GM13977 (cell line): ENCODE results near the gene PDGFRB.

Experiments
- DNase-seq: peaks from one replicate; pipeline ENCODE4 v3.0.0; 2012; ENCODE audit warnings: low spot score
- CTCF ChIP-seq: IDR thresholded peaks from 2 replicates; pipeline ENCODE4 v1.5.1; 2012; ENCODE audit warnings: mild to moderate bottlenecking, control low read depth; ENCODE audit not compliant: insufficient read depth; ENCODE audit errors: extremely low read depth, missing control alignments
- in situ Hi-C: fragments of 300-500 bp; cut with MboI; formaldehyde crosslinking; loops from one replicate; pipeline ENCODE4 v1.12.0; 2022; ENCODE audit warnings: low sequenced_read_pairs, low pct_unique_long_range_greater_than_20kb, mixed read lengths, inconsistent platforms; ENCODE audit not compliant: unreplicated experiment

The PDGFRB gene

GRCh38 chr5:150139334-150139733 lies 16.3 kb downstream of the PDGFRB start:
- TF ChIP-seq CTCF, result no peak
- no peak for DNase-seq
- in situ Hi-C loops, result no loop called here

GRCh38 chr5:150138551-150139265 lies 16.9 kb downstream of the PDGFRB start:
- no peak for DNase-seq
- in situ Hi-C loops, result no loop called here

GRCh38 chr5:150137997-150138396 lies 17.6 kb downstream of the PDGFRB start:
- no peak for DNase-seq
- no peak for TF ChIP-seq CTCF
- in situ Hi-C loops, result no loop called here

More at GRCh38 chr5:150138551-150139265, 16.9 kb downstream of the PDGFRB start:
- no peak for TF ChIP-seq CTCF

- DNase-seq, result no peak
- in situ Hi-C loops, result no loop called here
- no peak for TF ChIP-seq CTCF
These were observed 18.3 kb downstream of the PDGFRB start for GRCh38 chr5:150137168-150137957.

- in situ Hi-C loops, result no loop called here
- no peak for TF ChIP-seq CTCF
- no peak for DNase-seq
These were observed 19.1 kb downstream of the PDGFRB start for GRCh38 chr5:150136305-150137167.

- no peak for DNase-seq
- in situ Hi-C loops, result no loop called here
- TF ChIP-seq CTCF, result no peak
These were observed 19.9 kb downstream of the PDGFRB start for GRCh38 chr5:150135557-150136304.
